PC-9 (cell line): Measurements from ENCODE around the gene UFD1.
"Not testable (repeated sequence)": the region's sequence is repeated elsewhere in the genome, so short reads cannot be mapped to it uniquely, and the experiment has no call there.

Experiments used
- CTCF ChIP-seq: fragments of 200-600 bp; sonication (generic); conservative IDR thresholded peaks from 2 replicates; pipeline ENCODE4 v1.6.1; 2017; ENCODE audit warnings: mixed run types, antibody characterized with exemption, mild to moderate bottlenecking, moderate library complexity
- EZH2 ChIP-seq: fragments of 200-600 bp; sonication (generic); IDR thresholded peaks from 2 replicates; pipeline ENCODE4 v1.8.0; 2017; ENCODE audit warnings: antibody characterized with exemption, low read depth

DNA sequence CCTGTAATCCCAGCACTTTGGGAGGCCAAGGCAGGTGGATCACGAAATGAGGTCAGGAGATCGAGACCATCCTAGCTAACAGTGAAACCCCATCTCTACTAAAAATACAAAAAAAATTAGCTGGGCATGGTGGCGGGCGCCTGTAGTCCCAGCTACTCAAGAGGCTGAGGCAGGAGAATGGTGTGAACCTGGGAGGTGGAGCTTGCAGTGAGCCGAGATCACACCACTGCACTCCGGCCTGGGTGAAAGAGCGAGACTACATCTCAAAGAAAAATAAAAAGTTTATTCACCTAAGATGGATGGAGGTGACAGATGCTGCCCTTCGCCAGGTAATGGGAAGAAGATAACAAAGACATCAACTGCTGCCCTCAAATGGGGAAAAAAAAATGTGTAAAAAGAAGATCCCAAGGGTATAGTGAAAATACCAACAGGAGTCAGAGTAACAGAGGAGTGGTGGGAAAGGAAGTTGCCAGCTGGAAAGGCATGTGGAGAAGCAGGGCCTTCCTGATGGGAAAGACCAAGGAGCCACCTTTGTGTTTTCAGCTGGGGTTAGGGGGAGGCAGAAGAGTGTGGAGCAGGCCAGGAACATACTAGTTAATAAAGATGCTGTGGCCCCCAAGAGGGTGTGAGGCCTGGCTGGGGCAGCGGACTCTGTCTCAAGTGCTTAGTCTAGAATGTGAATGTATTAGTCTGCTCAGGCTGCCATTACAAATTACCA is 42.4 kb downstream of the UFD1 start:
- not testable (repeated sequence) for TF ChIP-seq CTCF, EZH2
